Endothelial cell (in vitro differentiated cells): ENCODE measurements around the gene PPP1R10. TPM values are rescaled to one million over a fixed set of nuclear protein-coding genes. Genes with fewer than 3 reads are reported as not detected.
A peak's percentile ranks its signal among the peaks of the same experiment; 100 is the strongest.
"Not testable (repeated sequence)": the region's sequence is repeated elsewhere in the genome, so short reads cannot be mapped to it uniquely, and the experiment has no call there.

Experiments used
- DNase-seq: peaks from one replicate; pipeline ENCODE4 v3.0.0; 2021; ENCODE audit warnings: low spot score
- H3K27ac Mint-ChIP-seq: one replicate; pipeline ENCODE4 v1.8.0; 2021; ENCODE audit warnings: mixed read lengths, inconsistent platforms; ENCODE audit not compliant: unreplicated experiment
- H3K27me3 Mint-ChIP-seq: one replicate; pipeline ENCODE4 v1.8.0; 2021; ENCODE audit warnings: mild to moderate bottlenecking, moderate library complexity, mixed read lengths, inconsistent platforms; ENCODE audit not compliant: unreplicated experiment
- H3K36me3 Mint-ChIP-seq: one replicate; pipeline ENCODE4 v1.8.0; 2021; ENCODE audit warnings: mild to moderate bottlenecking, low read depth, mixed read lengths, inconsistent platforms; ENCODE audit not compliant: unreplicated experiment
- H3K4me1 Mint-ChIP-seq: one replicate; pipeline ENCODE4 v1.8.0; 2021; ENCODE audit warnings: mild to moderate bottlenecking, mixed read lengths, inconsistent platforms; ENCODE audit not compliant: unreplicated experiment
- H3K4me3 Mint-ChIP-seq: one replicate; pipeline ENCODE4 v1.8.0; 2021; ENCODE audit warnings: mild to moderate bottlenecking, mixed read lengths, inconsistent platforms; ENCODE audit not compliant: unreplicated experiment
- H3K9me3 Mint-ChIP-seq: one replicate; pipeline ENCODE4 v1.8.0; 2021; ENCODE audit warnings: mixed read lengths, inconsistent platforms; ENCODE audit not compliant: unreplicated experiment
- CTCF ChIP-seq: fragments of 200-600 bp; sonication (generic); IDR thresholded peaks from one replicate; pipeline ENCODE4 v1.5.0; 2021; ENCODE audit warnings: antibody characterized with exemption; ENCODE audit not compliant: unreplicated experiment
- long read RNA-seq: library from polyadenylated mRNA; unstranded; transcript quantifications from one replicate; pipeline ENCODE4 v2.0.0, GENCODE V29; 2020; ENCODE audit not compliant: unreplicated experiment
- total RNA-seq: library from RNA; stranded (reverse); fragmentation: NEBNext Ultra II Directional; extraction: Animal tissue kit (Norgen Biotek cat#: 25700); gene quantifications from one replicate; pipeline ENCODE4 v1.2.1, GENCODE V29; 2021; ENCODE audit not compliant: unreplicated experiment

The PPP1R10 gene
- 75.8 TPM for total RNA-seq
- long read RNA-seq, full-length matches to known transcripts, result 2 of 24 reads
- long read RNA-seq, partial matches to known transcripts, result 21 of 24 reads
- long read RNA-seq, other reads (novel, unspliced or antisense), result 1 of 24 reads

- H3K36me3 Mint-ChIP-seq, result peaks cover 34% of the 10 kb centered on the region
- H3K27ac Mint-ChIP-seq, result peak within 1 kb of the TSS; percentile 100
- TF ChIP-seq CTCF, result no peak
- peaks cover 41% of the 10 kb centered on the region for H3K4me1 Mint-ChIP-seq
- H3K9me3 Mint-ChIP-seq, result no peaks in the 10 kb centered on the region
- H3K27me3 Mint-ChIP-seq, result peaks cover 20% of the 10 kb centered on the region
- H3K4me3 Mint-ChIP-seq, result peak within 1 kb of the TSS; percentile 99
- DNase-seq, result peak; percentile 96
Observed at GRCh38 chr6:30616811-30617564, at the start of gene PPP1R10. Gene PPP1R10, minus strand, starts transcription at chr6:30617243. Its CDS starts 7,299 bp downstream, at chr6:30609944.

- H3K27me3 Mint-ChIP-seq, H3K27ac Mint-ChIP-seq, H3K9me3 Mint-ChIP-seq, DNase-seq, H3K4me3 Mint-ChIP-seq: not testable (repeated sequence)
- Mint-ChIP-seq H3K4me1 (peaks cover 25% of the 10 kb centered on the region), H3K36me3 (peaks cover 59% of the 10 kb centered on the region)
Observed at GRCh38 chr6:30666300-30666699, 49.3 kb upstream of the PPP1R10 start.

GRCh38 chr6:30664994-30665767 is 48.1 kb upstream of the PPP1R10 start:
- no peak overlapping the region for H3K4me3 Mint-ChIP-seq
- H3K9me3 Mint-ChIP-seq, result no peaks in the 10 kb centered on the region
- peak overlapping the region; percentile 27 for H3K27ac Mint-ChIP-seq
- H3K4me1 Mint-ChIP-seq, result peaks cover 16% of the 10 kb centered on the region
- peaks cover 52% of the 10 kb centered on the region for H3K36me3 Mint-ChIP-seq
- TF ChIP-seq CTCF, result no peak
- DNase-seq, result no peak
- peaks cover 7% of the 10 kb centered on the region for H3K27me3 Mint-ChIP-seq

GRCh38 chr6:30657922-30658321 is 40.9 kb upstream of the PPP1R10 start:
- H3K9me3 Mint-ChIP-seq, DNase-seq: not testable (repeated sequence)
- H3K4me3 Mint-ChIP-seq, result peak overlapping the region; percentile 61
- peaks cover 12% of the 10 kb centered on the region for H3K27me3 Mint-ChIP-seq
- peaks cover 60% of the 10 kb centered on the region for H3K36me3 Mint-ChIP-seq
- H3K4me1 Mint-ChIP-seq, result peaks cover 22% of the 10 kb centered on the region
- peak overlapping the region; percentile 89 for H3K27ac Mint-ChIP-seq

GRCh38 chr6:30657454-30657853 is 40.4 kb upstream of the PPP1R10 start:
- Mint-ChIP-seq H3K4me3 (peak overlapping the region; percentile 61), H3K4me1 (peaks cover 22% of the 10 kb centered on the region), H3K9me3 (no peaks in the 10 kb centered on the region), H3K27me3 (peaks cover 11% of the 10 kb centered on the region), H3K27ac (peak overlapping the region; percentile 89), H3K36me3 (peaks cover 60% of the 10 kb centered on the region)
- no peak for TF ChIP-seq CTCF
- DNase-seq, result no peak
